ENCODE measurements around the gene ASB6.

Gene ASB6

DNA sequence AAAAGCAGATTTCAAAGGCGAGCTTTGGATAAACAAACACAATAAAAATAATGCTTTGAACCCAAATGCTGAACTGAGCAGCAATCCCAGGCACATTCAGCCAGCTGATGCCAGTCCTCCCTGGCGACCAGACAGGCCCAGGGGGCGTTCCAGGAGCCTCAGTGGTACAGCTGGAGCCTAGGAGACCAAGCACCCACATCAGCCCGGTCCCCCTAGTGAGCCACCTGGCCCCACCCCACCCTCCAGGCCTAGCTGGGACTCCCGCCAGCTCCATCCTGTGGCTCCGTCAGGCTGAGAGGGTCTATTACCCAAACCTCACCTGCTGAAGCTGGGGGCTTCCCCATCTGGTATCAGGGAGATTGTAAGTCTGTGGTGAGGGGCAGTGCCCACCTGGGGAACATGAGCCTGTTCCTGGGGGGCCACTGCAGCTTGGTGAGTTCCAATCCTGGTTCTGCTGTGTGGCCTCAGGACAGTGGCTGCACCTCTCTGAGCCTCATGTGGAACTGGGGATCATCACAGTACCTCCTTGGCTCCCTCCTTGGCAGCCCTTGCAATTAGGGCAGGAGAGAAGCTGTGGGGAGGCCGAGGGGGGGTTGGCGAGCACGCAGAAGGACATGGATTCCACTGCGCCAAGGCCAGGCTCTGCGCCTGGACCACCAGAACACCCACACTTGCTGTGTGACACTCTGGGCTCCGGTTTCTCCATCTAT, 37.7 kb downstream of the ASB6 start:
- no peak for TF ChIP-seq CTCF (IDR thresholded peaks at IDR 0.05)

DNA sequence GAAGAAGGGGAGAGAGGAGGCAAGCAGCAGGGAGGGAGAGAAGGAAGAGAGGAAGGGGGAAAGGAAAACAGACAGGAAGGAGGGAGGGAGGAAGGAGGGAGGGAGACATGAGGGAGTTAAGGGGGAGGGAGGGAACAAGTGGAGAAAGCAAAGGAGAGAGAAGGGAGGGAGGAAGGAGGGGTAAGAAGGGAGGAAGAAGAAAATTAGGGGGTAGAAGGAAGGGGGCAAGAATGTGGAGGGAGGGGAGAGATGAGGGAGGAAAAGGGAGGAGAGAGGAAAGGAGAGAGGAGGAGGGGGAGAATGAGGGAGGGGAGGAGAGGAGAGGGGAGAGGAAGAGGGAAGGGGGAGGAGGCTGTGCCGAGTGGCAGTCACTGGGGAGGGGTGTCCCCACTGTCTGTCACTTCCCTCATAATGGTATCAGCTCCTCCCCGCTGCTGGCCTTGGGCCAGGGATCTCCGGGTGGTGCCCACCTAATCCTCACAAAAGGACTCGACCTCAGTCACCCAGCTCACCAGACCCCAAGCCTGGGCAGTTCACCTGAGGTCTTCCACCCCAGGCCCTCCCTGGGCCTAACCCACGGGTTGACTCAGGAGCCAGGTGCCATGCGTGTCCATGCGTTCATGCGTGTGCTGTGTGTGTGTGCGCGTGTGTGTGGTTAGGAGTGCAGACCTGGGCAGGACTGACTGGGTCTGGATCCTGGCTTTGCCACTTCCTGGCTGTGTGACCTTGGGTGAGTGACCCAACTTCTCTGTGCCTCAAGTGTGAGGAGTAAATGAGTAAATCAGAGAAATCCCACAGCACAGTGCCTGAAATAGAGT, 39.1 kb downstream of the ASB6 start:
- no peak for TF ChIP-seq CTCF (IDR thresholded peaks at IDR 0.05)

- TF ChIP-seq CTCF (IDR thresholded peaks at IDR 0.05), result no peak
Measured at GRCh38 chr9:129601082-129601674, 40.8 kb downstream of the ASB6 start.

DNA sequence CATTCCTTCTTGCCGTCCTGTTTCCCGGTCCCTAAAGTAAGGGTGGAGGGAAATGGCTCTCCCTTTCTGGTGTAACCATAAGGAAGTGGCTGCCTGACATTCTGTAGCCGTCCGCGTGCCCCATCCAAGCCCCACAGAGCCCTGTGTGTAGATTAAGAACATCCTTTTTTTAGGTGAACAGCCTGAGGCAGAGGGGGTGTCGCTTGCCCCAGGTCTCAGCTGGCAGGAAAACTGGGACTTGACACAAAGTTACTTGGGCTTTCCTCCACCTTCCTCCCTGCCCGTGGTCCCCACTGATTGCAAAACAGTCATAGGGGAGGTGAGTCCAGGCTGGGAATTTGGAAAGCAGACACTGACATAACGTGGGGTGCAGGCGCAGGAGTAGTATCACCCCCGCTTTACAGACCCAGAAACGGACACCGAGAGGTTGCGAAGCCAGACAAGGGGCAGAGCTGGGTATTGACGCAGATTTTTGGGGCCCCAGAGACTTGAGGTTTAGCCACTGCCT, 43.8 kb downstream of the ASB6 start:
- TF ChIP-seq CTCF (IDR thresholded peaks at IDR 0.05), result no peak

- TF ChIP-seq CTCF (IDR thresholded peaks at IDR 0.05), result no peak
Measured at GRCh38 chr9:129597355-129598088, 44.4 kb downstream of the ASB6 start.

DNA sequence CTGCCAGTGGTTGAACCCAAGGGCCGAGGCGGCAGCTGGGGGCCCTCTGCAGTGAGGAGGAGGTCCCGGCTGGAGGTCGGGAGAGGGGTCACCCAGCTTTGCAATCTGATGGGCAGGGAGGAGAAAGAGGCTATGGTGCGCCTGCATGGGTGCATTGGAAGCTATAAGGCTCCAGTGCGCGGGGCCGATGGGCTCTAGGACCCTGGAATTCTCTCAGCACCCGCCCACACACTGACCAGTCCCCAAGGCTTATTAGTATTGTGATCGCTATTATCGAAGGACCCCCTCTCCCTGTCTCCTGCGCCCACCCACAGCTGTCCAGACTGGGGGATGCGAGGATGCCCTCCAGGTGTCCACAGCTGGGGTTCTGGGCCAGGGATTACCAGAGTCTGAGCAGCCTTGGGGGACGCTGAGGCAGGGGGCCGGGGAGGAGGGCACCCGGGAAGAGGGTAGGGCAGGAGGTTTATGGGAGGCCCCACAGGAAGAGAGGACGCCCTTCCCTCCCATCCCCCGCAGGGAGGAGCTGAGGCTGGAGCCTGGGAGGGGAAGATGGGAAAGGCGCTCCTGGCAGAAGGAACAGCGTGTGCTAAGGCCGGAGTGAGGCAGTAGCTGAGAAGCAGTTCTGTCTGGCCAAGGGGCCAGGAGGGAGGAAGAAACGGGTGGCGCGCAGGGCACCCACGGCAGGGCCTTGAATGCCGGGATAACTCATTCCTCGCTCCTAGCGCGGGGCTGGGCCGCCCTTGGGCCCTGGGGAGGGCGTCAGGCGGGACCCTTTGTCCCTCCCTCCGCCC, 45.2 kb downstream of the ASB6 start:
- no peak for TF ChIP-seq CTCF (IDR thresholded peaks at IDR 0.05)
